Endothelial cell (in vitro differentiated cells): ENCODE data around the gene TBC1D22A. TPM values are rescaled to one million over a fixed set of nuclear protein-coding genes. Genes with fewer than 3 reads are reported as not detected.

Experiments used
- DNase-seq: peaks from one replicate; pipeline ENCODE4 v3.0.0; 2021; ENCODE audit warnings: low spot score
- H3K27ac Mint-ChIP-seq: one replicate; pipeline ENCODE4 v1.8.0; 2021; ENCODE audit warnings: mixed read lengths, inconsistent platforms; ENCODE audit not compliant: unreplicated experiment
- H3K27me3 Mint-ChIP-seq: one replicate; pipeline ENCODE4 v1.8.0; 2021; ENCODE audit warnings: mild to moderate bottlenecking, moderate library complexity, mixed read lengths, inconsistent platforms; ENCODE audit not compliant: unreplicated experiment
- H3K36me3 Mint-ChIP-seq: one replicate; pipeline ENCODE4 v1.8.0; 2021; ENCODE audit warnings: mild to moderate bottlenecking, low read depth, mixed read lengths, inconsistent platforms; ENCODE audit not compliant: unreplicated experiment
- H3K4me1 Mint-ChIP-seq: one replicate; pipeline ENCODE4 v1.8.0; 2021; ENCODE audit warnings: mild to moderate bottlenecking, mixed read lengths, inconsistent platforms; ENCODE audit not compliant: unreplicated experiment
- H3K4me3 Mint-ChIP-seq: one replicate; pipeline ENCODE4 v1.8.0; 2021; ENCODE audit warnings: mild to moderate bottlenecking, mixed read lengths, inconsistent platforms; ENCODE audit not compliant: unreplicated experiment
- H3K9me3 Mint-ChIP-seq: one replicate; pipeline ENCODE4 v1.8.0; 2021; ENCODE audit warnings: mixed read lengths, inconsistent platforms; ENCODE audit not compliant: unreplicated experiment
- CTCF ChIP-seq: fragments of 200-600 bp; sonication (generic); IDR thresholded peaks from one replicate; pipeline ENCODE4 v1.5.0; 2021; ENCODE audit warnings: antibody characterized with exemption; ENCODE audit not compliant: unreplicated experiment
- total RNA-seq: library from RNA; stranded (reverse); fragmentation: NEBNext Ultra II Directional; extraction: Animal tissue kit (Norgen Biotek cat#: 25700); gene quantifications from one replicate; pipeline ENCODE4 v1.2.1, GENCODE V29; 2021; ENCODE audit not compliant: unreplicated experiment

Gene TBC1D22A
- total RNA-seq, 1 donor from 2014 or later: 25.3 TPM

GRCh38 chr22:46828323-46828900 is 66.0 kb downstream of the TBC1D22A start:
- Mint-ChIP-seq H3K4me3 (no peak overlapping the region), H3K4me1 (peaks cover 32% of the 10 kb centered on the region), H3K9me3 (no peaks in the 10 kb centered on the region), H3K36me3 (no peaks in the 10 kb centered on the region), H3K27ac (no peak overlapping the region), H3K27me3 (peaks cover 11% of the 10 kb centered on the region)
- DNase-seq: no peak
- no peak for TF ChIP-seq CTCF

GRCh38 chr22:46829117-46829891 is 66.9 kb downstream of the TBC1D22A start:
- Mint-ChIP-seq H3K4me1 (peaks cover 32% of the 10 kb centered on the region), H3K27me3 (peaks cover 9% of the 10 kb centered on the region), H3K9me3 (no peaks in the 10 kb centered on the region), H3K36me3 (no peaks in the 10 kb centered on the region), H3K27ac (no peak overlapping the region), H3K4me3 (no peak overlapping the region)
- no peak for DNase-seq
- TF ChIP-seq CTCF: no peak

- peaks cover 32% of the 10 kb centered on the region for H3K4me1 Mint-ChIP-seq
- no peak overlapping the region for H3K4me3 Mint-ChIP-seq
Measured at GRCh38 chr22:46829941-46830715, 67.7 kb downstream of the TBC1D22A start.

GRCh38 chr22:46830841-46831240 is 68.4 kb downstream of the TBC1D22A start:
- DNase-seq: no peak
- Mint-ChIP-seq H3K36me3 (peaks cover 10% of the 10 kb centered on the region), H3K27ac (no peak overlapping the region), H3K27me3 (peaks cover 5% of the 10 kb centered on the region), H3K4me3 (peak overlapping the region; percentile 19), H3K9me3 (no peaks in the 10 kb centered on the region), H3K4me1 (peaks cover 32% of the 10 kb centered on the region)
- no peak for TF ChIP-seq CTCF

More at GRCh38 chr22:46829941-46830715, 67.7 kb downstream of the TBC1D22A start:
- H3K27ac Mint-ChIP-seq: no peak overlapping the region
- no peaks in the 10 kb centered on the region for H3K9me3 Mint-ChIP-seq
- TF ChIP-seq CTCF: no peak
- peaks cover 5% of the 10 kb centered on the region for H3K27me3 Mint-ChIP-seq
- DNase-seq: no peak
- H3K36me3 Mint-ChIP-seq: peaks cover 5% of the 10 kb centered on the region
